Measurements from ENCODE around the gene DDX51.

GRCh38 chr12:132180648-132181546 lies 36.8 kb upstream of the DDX51 start:
- TF ChIP-seq POLR2A (IDR thresholded peaks at IDR 0.05; ENCODE audit: low read depth, low read length) = no peak
- no peak for TF ChIP-seq POLR2AphosphoS5 (IDR thresholded peaks at IDR 0.05; ENCODE audit: low read depth, low read length)
- TF ChIP-seq TAF1 (IDR thresholded peaks at IDR 0.05; ENCODE audit: low read depth, low read length) = no peak
- TF ChIP-seq SPI1 (IDR thresholded peaks at IDR 0.05; ENCODE audit: low read depth, low read length) = no peak
- TF ChIP-seq POU2F2 (IDR thresholded peaks at IDR 0.05; ENCODE audit: low read depth, low read length) = no peak

Measured in GM12891 (cell line).